K562 (cell line): ENCODE data around the gene DENND1A. TPM values are rescaled to one million over a fixed set of nuclear protein-coding genes. Genes with fewer than 3 reads are reported as not detected.

Experiments used
- ATAC-seq: fragments of 200-7000 bp; cut with Tn5 transposase; 3 replicates; pipeline ENCODE4 v1.9.1; 2020; ENCODE audit warnings: moderate library complexity
- BruUV-seq: library from RNA; stranded (reverse); fragments of 400-500 nt; replicated peaks from 2 replicates; lab custom pipeline; 2021; lab: Mats Ljungman, UMichigan
- CTCF ChIA-PET: fragments of 300-600 bp; formaldehyde crosslinking; extraction: SDS; loops from one replicate; lab custom pipeline; 2021; ENCODE audit warnings: low intra/inter-chr PET ratio; lab: Yijun Ruan, JAX
- POLR2A ChIA-PET: fragments of 300-600, 350-650 bp; sonication (Branson Sonifier 250); formaldehyde crosslinking; extraction: SDS; loops from one replicate; lab custom pipeline; 2021; ENCODE audit warnings: antibody characterized with exemption, inconsistent platforms; lab: Yijun Ruan, JAX
- DNase-seq, 4 experiments: peaks; one replicate each; pipeline versions ENCODE4 v3.0.0 to v3.0.0-alpha.2; 2011 to 2018; ENCODE audit warnings: low spot score in 3 of 4, mixed read lengths in 3 of 4; ENCODE audit errors: extremely low read depth in 1 of 4
- FAIRE-seq: peaks from 2 replicates; lab custom pipeline; 2011; peaks lifted over from hg19 to GRCh38; lab: Jason Lieb, UNC
- H2AFZ ChIP-seq: 2 replicates; pipeline ENCODE4 v1.6.0; 2011; ENCODE audit warnings: low read depth, low read length, control low read depth, inconsistent platforms
- H3K27ac ChIP-seq: fragments of 200-600 bp; 3 replicates; pipeline ENCODE4 v1.8.0; 2011; ENCODE audit warnings: low read depth, mild to moderate bottlenecking, control low read depth, inconsistent platforms, low read length, moderate library complexity, mixed read lengths; ENCODE audit errors: extremely low read depth
- H3K27me3 ChIP-seq, 2 experiments: fragments of 300-600 bp in 1 of 2; 2 replicates in 1 of 2; 3 replicates in 1 of 2; pipeline versions ENCODE4 v1.6.0 to v1.8.0; 2011; ENCODE audit warnings: inconsistent platforms in 2 of 2, low read length in 2 of 2, mild to moderate bottlenecking in 1 of 2, mixed read lengths in 1 of 2, moderate library complexity in 1 of 2; ENCODE audit not compliant: control insufficient read depth in 2 of 2, insufficient read depth in 2 of 2
- H3K36me3 ChIP-seq: fragments of 300-600 bp; 3 replicates; pipeline ENCODE4 v1.8.0; 2011; ENCODE audit warnings: mild to moderate bottlenecking, low read length, inconsistent platforms; ENCODE audit not compliant: control insufficient read depth, insufficient read depth
- H3K4me1 ChIP-seq, 2 experiments: fragments of 200-600 bp in 1 of 2; replicated peaks in 1 of 2; 2 replicates in 1 of 2; 3 replicates in 1 of 2; pipeline versions ENCODE4 v1.5.1 to v1.8.0; 2011; ENCODE audit warnings: inconsistent platforms in 2 of 2, low read length in 2 of 2, mild to moderate bottlenecking in 1 of 2, mixed read lengths in 1 of 2, moderate library complexity in 1 of 2; ENCODE audit not compliant: control insufficient read depth in 2 of 2, insufficient read depth in 2 of 2
- H3K4me2 ChIP-seq: 2 replicates; pipeline ENCODE4 v1.6.1; 2011; ENCODE audit warnings: low read length, control low read depth, inconsistent platforms, mixed read lengths; ENCODE audit not compliant: insufficient read depth
- H3K4me3 ChIP-seq: fragments of 200-600 bp; sonication (generic), shearing (Covaris generic); 2 replicates; pipeline ENCODE4 v1.5.1; 2016; ENCODE audit warnings: control low read depth, inconsistent platforms
- H3K79me2 ChIP-seq: fragments of 200-600 bp; 3 replicates; pipeline ENCODE4 v1.8.0; 2011; ENCODE audit warnings: low read length, inconsistent platforms; ENCODE audit not compliant: control insufficient read depth, insufficient read depth
- H3K9ac ChIP-seq, 2 experiments: 2 replicates each; pipeline versions ENCODE4 v1.6.0 to v1.6.1; 2011; ENCODE audit warnings: low read depth in 2 of 2, low read length in 2 of 2, control low read depth in 1 of 2, inconsistent platforms in 1 of 2, mild to moderate bottlenecking in 1 of 2, mixed read lengths in 1 of 2; ENCODE audit not compliant: insufficient read depth in 1 of 2
- H3K9me1 ChIP-seq: one replicate; pipeline ENCODE4 v1.6.0; 2011; ENCODE audit warnings: inconsistent platforms, mild to moderate bottlenecking, low read length, moderate library complexity; ENCODE audit not compliant: control insufficient read depth, insufficient read depth
- H3K9me3 ChIP-seq: replicated peaks from 2 replicates; pipeline ENCODE4 v1.5.1; 2011; ENCODE audit warnings: low read depth, low read length, inconsistent platforms; ENCODE audit not compliant: control insufficient read depth, insufficient read depth
- H4K20me1 ChIP-seq: replicated peaks from 2 replicates; pipeline ENCODE4 v1.6.1; 2011; ENCODE audit warnings: low read length, inconsistent platforms, mixed read lengths; ENCODE audit not compliant: control insufficient read depth, insufficient read depth
- ADNP ChIP-seq: fragments of 200-800 bp; sonication (Bioruptor generic); IDR thresholded peaks from 2 replicates; pipeline ENCODE4 v1.6.1; 2016; ENCODE audit warnings: missing genetic modification characterization, missing compliant biosample characterization
- BCOR ChIP-seq: fragments of 450-650 bp; IDR thresholded peaks from 2 replicates; pipeline ENCODE4 v1.6.1; 2016
- CHCHD3 ChIP-seq: fragments of 250-450 bp; sonication (Bioruptor Pico); IDR thresholded peaks from 2 replicates; pipeline ENCODE4 v2.1.2; 2022; ENCODE audit warnings: mild to moderate bottlenecking
- HIVEP1 ChIP-seq: fragments of 250-450 bp; sonication (Bioruptor Pico); IDR thresholded peaks from 2 replicates; pipeline ENCODE4 v1.4.0; 2020; ENCODE audit warnings: mild to moderate bottlenecking
- HLTF ChIP-seq: fragments of 450-650 bp; IDR thresholded peaks from 2 replicates; pipeline ENCODE4 v1.6.1; 2016
- OTX1 ChIP-seq: fragments of 450-650 bp; formaldehyde crosslinking; IDR thresholded peaks from 2 replicates; pipeline ENCODE4 v1.4.0; 2022; ENCODE audit warnings: mild to moderate bottlenecking
- RBM25 ChIP-seq: fragments of 200-400 bp; formaldehyde crosslinking; IDR thresholded peaks from 2 replicates; pipeline ENCODE4 v1.6.1; 2018; ENCODE audit warnings: low read length, low read depth, moderate library complexity; ENCODE audit not compliant: severe bottlenecking
- ZEB2 ChIP-seq: fragments of 450-650 bp; IDR thresholded peaks from 2 replicates; pipeline ENCODE4 v1.6.1; 2016
- ZKSCAN3 ChIP-seq: fragments of 250-450 bp; sonication (Bioruptor Pico); IDR thresholded peaks from 2 replicates; pipeline ENCODE4 v1.4.0; 2020
- ZNF197 ChIP-seq: fragments of 200-800 bp; sonication (Bioruptor generic); IDR thresholded peaks from 2 replicates; pipeline ENCODE4 v1.6.1; 2016; ENCODE audit warnings: low read depth, missing genetic modification characterization, missing compliant biosample characterization
- WGBS: fragments of 100-300 bp; shearing (Covaris generic); methylation state at CpG from one replicate; pipeline ENCODE4 v1.1.6; 2016; ENCODE audit warnings: low coverage, mixed read lengths; ENCODE audit not compliant: insufficient coverage; ENCODE audit errors: missing lambda C conversion rate; 5-methylcytosine and 5-hydroxymethylcytosine counted together
- in situ Hi-C: fragments of 300-500 bp; cut with MboI; formaldehyde crosslinking; loops from 4 replicates; pipeline ENCODE4 v1.15.0; 2018; ENCODE audit warnings: inconsistent platforms, mixed read lengths
- intact Hi-C: fragments of 100-400 bp; cut with micrococcal nuclease; formaldehyde crosslinking; loops from 2 replicates; pipeline ENCODE4 v1.14.2; 2022
- polyA plus RNA-seq, 8 experiments: library from polyadenylated mRNA; depleted of rRNA in 4 of 8; stranded (reverse) in 5 of 8; unstranded in 3 of 8; fragments of >200 nt; fragmentation: Nextera tagmentation in 2 of 8; fragmentation: Illumina TruSeq in 1 of 8; extraction: Ambion mirVana in 2 of 8; extraction: Trizol in 1 of 8; gene quantifications; 2 replicates each; pipeline versions ENCODE4 v1.2.1 to v1.2.3, GENCODE V29; 2011 to 2014; ENCODE audit warnings: inconsistent platforms in 1 of 8, missing spikeins in 1 of 8
- total RNA-seq, 7 experiments: library from RNA; depleted of rRNA in 6 of 7; stranded (reverse); fragments of >200 nt in 6 of 7; fragmentation: Illumina TruSeq in 2 of 7; extraction: Trizol in 2 of 7; gene quantifications; 2 replicates each; pipeline versions ENCODE4 v1.2.1 to v1.2.3, GENCODE V29; 2011 to 2021; ENCODE audit warnings: low replicate concordance in 1 of 7

DENND1A gene
- total and polyA plus RNA-seq, 9 of the 15 experiments (the other 6 are each of a cell fraction or from before 2014, with no cell fraction given): 7.6 to 29.5 (median 15.7) TPM

GRCh38 chr9:123948286-123948685 is 18.4 kb upstream of the DENND1A start:
- Histone ChIP-seq H3K9ac (no peak overlapping the region), H3K36me3 (no peaks in the 10 kb centered on the region), H3K9me1 (no peaks in the 10 kb centered on the region), H3K79me2 (no peaks in the 10 kb centered on the region), H3K4me1 (no peaks in the 10 kb centered on the region), H3K4me2 (no peak overlapping the region), H3K9me3 (no peaks in the 10 kb centered on the region), H3K27me3 (peaks cover 0 to 21% of the 10 kb centered on the region in 2 experiments; a peak in 2 of 5 replicates), H2AFZ (no peak overlapping the region), H3K4me3 (no peak overlapping the region), H3K27ac (no peak overlapping the region), H4K20me1 (0 out of 2 replicates have a peak, but pooled peaks cover 4% of the 10 kb centered on the region)
- ChIA-PET CTCF (no interaction called here), POLR2A (no interaction called here)
- DNase-seq (no peak), FAIRE-seq (no peak), ATAC-seq (no peak)
- intact Hi-C loops: no loop called here
- 0% methylated on average over 3 of the region's 3 CpGs for WGBS
- no peak for TF ChIP-seq ZKSCAN3 (CRISPR knock-in tag)
- TF ChIP-seq HLTF: no peak
- TF ChIP-seq HIVEP1 (CRISPR knock-in tag): no peak
- TF ChIP-seq OTX1 (CRISPR knock-in tag): no peak
- TF ChIP-seq ZNF197 (CRISPR knock-in tag): no peak
- TF ChIP-seq CHCHD3 (CRISPR knock-in tag): no peak
- no TSS peak for BruUV-seq
- in situ Hi-C loops: no loop called here

- Histone ChIP-seq H2AFZ (no peak overlapping the region), H3K27me3 (peaks cover 0 to 21% of the 10 kb centered on the region in 2 experiments; a peak in 1 of 5 replicates), H3K9me3 (no peaks in the 10 kb centered on the region), H3K4me1 (no peaks in the 10 kb centered on the region), H3K27ac (no peak overlapping the region), H3K4me3 (no peak overlapping the region), H4K20me1 (0 out of 2 replicates have a peak, but pooled peaks cover 4% of the 10 kb centered on the region), H3K9ac (no peak overlapping the region), H3K79me2 (no peaks in the 10 kb centered on the region), H3K4me2 (no peak overlapping the region), H3K36me3 (no peaks in the 10 kb centered on the region), H3K9me1 (no peaks in the 10 kb centered on the region)
- CTCF ChIA-PET: no interaction called here
- BruUV-seq: no TSS peak
- ATAC-seq: no peak
- in situ Hi-C loops: no loop called here
- FAIRE-seq: no peak
- TF ChIP-seq ZEB2: no peak
- TF ChIP-seq ADNP (tag): peak; percentile 61; the same call in 1 of the 2 replicates
- TF ChIP-seq BCOR: peak; percentile 78
- TF ChIP-seq RBM25: peak; percentile 88
- 8% methylated on average over 2 of the region's 2 CpGs for WGBS
- no peak for DNase-seq
- POLR2A ChIA-PET: no interaction called here
- intact Hi-C loops: no loop called here
Observed at GRCh38 chr9:123947326-123947725, 17.4 kb upstream of the DENND1A start.
